Neural progenitor cell (in vitro differentiated cells): ENCODE data around the gene CD58. TPM values are rescaled to one million over a fixed set of nuclear protein-coding genes. Genes with fewer than 3 reads are reported as not detected.

Source experiments
- DNase-seq: peaks from one replicate; pipeline ENCODE4 v3.0.0-alpha.2; 2016; ENCODE audit warnings: low spot score
- H2AFZ ChIP-seq: fragments of 200-600 bp; sonication (generic); replicated peaks from 2 replicates; pipeline ENCODE4 v1.6.1; 2016; ENCODE audit warnings: antibody characterized with exemption
- H3F3A ChIP-seq: fragments of 200-600 bp; sonication (generic); 2 replicates; pipeline ENCODE4 v1.6.1; 2016; ENCODE audit warnings: antibody characterized with exemption, low read depth
- H3K27ac ChIP-seq: fragments of 200-600 bp; sonication (generic); 2 replicates; pipeline ENCODE4 v1.5.1; 2016; ENCODE audit warnings: mild to moderate bottlenecking
- H3K27me3 ChIP-seq: fragments of 200-600 bp; sonication (generic); 2 replicates; pipeline ENCODE4 v1.6.1; 2016; ENCODE audit warnings: mild to moderate bottlenecking, moderate library complexity
- H3K36me3 ChIP-seq: fragments of 200-600 bp; sonication (generic); 2 replicates; pipeline ENCODE4 v1.5.1; 2016
- H3K4me1 ChIP-seq: fragments of 200-600 bp; sonication (generic); 2 replicates; pipeline ENCODE4 v1.6.1; 2016; ENCODE audit warnings: mixed run types
- H3K4me2 ChIP-seq: fragments of 200-600 bp; sonication (generic); 2 replicates; pipeline ENCODE4 v1.6.1; 2016
- H3K4me3 ChIP-seq: fragments of 200-600 bp; sonication (generic); 2 replicates; pipeline ENCODE4 v1.5.1; 2016
- H3K79me2 ChIP-seq: fragments of 200-600 bp; sonication (generic); 2 replicates; pipeline ENCODE4 v1.6.1; 2016; ENCODE audit warnings: low read depth
- H3K9ac ChIP-seq: fragments of 200-600 bp; sonication (generic); 2 replicates; pipeline ENCODE4 v1.6.1; 2016
- H3K9me3 ChIP-seq: fragments of 200-600 bp; sonication (generic); 2 replicates; pipeline ENCODE4 v1.5.1; 2016; ENCODE audit warnings: low read depth
- H4K20me1 ChIP-seq: fragments of 200-600 bp; sonication (generic); 2 replicates; pipeline ENCODE4 v1.6.1; 2016; ENCODE audit warnings: low read depth
- H3K27ac Mint-ChIP-seq: 3 replicates; pipeline ENCODE4 v1.8.0; 2021; ENCODE audit warnings: mixed read lengths
- H3K27me3 Mint-ChIP-seq: 2 replicates; pipeline ENCODE4 v1.8.0; 2022; ENCODE audit warnings: low read depth, mild to moderate bottlenecking, inconsistent platforms, moderate library complexity, mixed read lengths; ENCODE audit not compliant: insufficient read depth
- H3K36me3 Mint-ChIP-seq: 3 replicates; pipeline ENCODE4 v1.8.0; 2021; ENCODE audit warnings: mixed read lengths
- H3K4me1 Mint-ChIP-seq: 3 replicates; pipeline ENCODE4 v1.8.0; 2021; ENCODE audit warnings: mixed read lengths
- H3K4me3 Mint-ChIP-seq: 3 replicates; pipeline ENCODE4 v1.8.0; 2021; ENCODE audit warnings: mild to moderate bottlenecking, moderate library complexity, mixed read lengths
- H3K9me3 Mint-ChIP-seq: 3 replicates; pipeline ENCODE4 v1.8.0; 2020; ENCODE audit warnings: mixed read lengths
- CTCF ChIP-seq: fragments of 200-600 bp; sonication (generic); IDR thresholded peaks from 2 replicates; pipeline ENCODE4 v1.5.1; 2017; ENCODE audit warnings: antibody characterized with exemption, mild to moderate bottlenecking
- EZH2 ChIP-seq: fragments of 200-600 bp; sonication (generic); IDR thresholded peaks from 2 replicates; pipeline ENCODE4 v1.6.1; 2017; ENCODE audit warnings: antibody characterized with exemption, mild to moderate bottlenecking, moderate library complexity
- EZH2phosphoT487 ChIP-seq: fragments of 200-600 bp; sonication (generic); IDR thresholded peaks from 2 replicates; pipeline ENCODE4 v1.6.1; 2017; ENCODE audit warnings: antibody characterized with exemption
- total RNA-seq: library from RNA; depleted of rRNA; stranded (reverse); fragments of >200 nt; gene quantifications from 2 replicates; pipeline ENCODE4 v1.2.3, GENCODE V29; 2015; ENCODE audit warnings: low replicate concordance

CD58 gene
- total RNA-seq, 1 donor from 2014 or later: 14.6 TPM

- no peak overlapping the region for H3K4me2 ChIP-seq
- Mint-ChIP-seq H3K4me1 (no peaks in the 10 kb centered on the region), H3K4me3 (no peak overlapping the region), H3K36me3 (peaks cover 16% of the 10 kb centered on the region), H3K27ac (no peak overlapping the region), H3K9me3 (peaks cover 4% of the 10 kb centered on the region), H3K27me3 (no peaks in the 10 kb centered on the region)
- no peak for TF ChIP-seq CTCF
- no peak for TF ChIP-seq EZH2phosphoT487
- TF ChIP-seq EZH2: no peak
- H2AFZ ChIP-seq: no peak overlapping the region
- no peaks in the 10 kb centered on the region for H3K36me3 ChIP-seq
- no peaks in the 10 kb centered on the region for H3F3A ChIP-seq
- H3K27me3 ChIP-seq: no peaks in the 10 kb centered on the region
- no peak overlapping the region for H3K9ac ChIP-seq
- no peaks in the 10 kb centered on the region for H3K9me3 ChIP-seq
- H4K20me1 ChIP-seq: no peaks in the 10 kb centered on the region
- no peaks in the 10 kb centered on the region for H3K4me1 ChIP-seq
- no peak for DNase-seq
- H3K27ac ChIP-seq: no peak overlapping the region
- no peak overlapping the region for H3K4me3 ChIP-seq
- no peaks in the 10 kb centered on the region for H3K79me2 ChIP-seq
Observed at GRCh38 chr1:116529681-116530080, 41.1 kb downstream of the CD58 start.

- H3K27ac ChIP-seq: no peak overlapping the region
- no peaks in the 10 kb centered on the region for H4K20me1 ChIP-seq
- TF ChIP-seq EZH2phosphoT487 (no peak), EZH2 (no peak), CTCF (no peak)
- H3K36me3 ChIP-seq: no peaks in the 10 kb centered on the region
- H3K9ac ChIP-seq: no peak overlapping the region
- Mint-ChIP-seq H3K27me3 (no peaks in the 10 kb centered on the region), H3K4me1 (no peaks in the 10 kb centered on the region), H3K36me3 (peaks cover 14% of the 10 kb centered on the region), H3K9me3 (peaks cover 4% of the 10 kb centered on the region), H3K4me3 (no peak overlapping the region), H3K27ac (no peak overlapping the region)
- no peaks in the 10 kb centered on the region for H3K27me3 ChIP-seq
- no peak for DNase-seq
- no peaks in the 10 kb centered on the region for H3F3A ChIP-seq
- H3K4me1 ChIP-seq: no peaks in the 10 kb centered on the region
- H3K79me2 ChIP-seq: no peaks in the 10 kb centered on the region
- no peak overlapping the region for H2AFZ ChIP-seq
- H3K4me3 ChIP-seq: no peak overlapping the region
- H3K9me3 ChIP-seq: no peaks in the 10 kb centered on the region
- H3K4me2 ChIP-seq: no peak overlapping the region
Observed at GRCh38 chr1:116529199-116529631, 41.6 kb downstream of the CD58 start.

GRCh38 chr1:116528329-116529083, 42.3 kb downstream of the CD58 start:
- no peak overlapping the region for H3K4me3 Mint-ChIP-seq
- no peaks in the 10 kb centered on the region for H3K27me3 ChIP-seq
- no peaks in the 10 kb centered on the region for H3K79me2 ChIP-seq
- no peak overlapping the region for H3K9ac ChIP-seq
- no peaks in the 10 kb centered on the region for H4K20me1 ChIP-seq
- peaks cover 8% of the 10 kb centered on the region for H3K36me3 Mint-ChIP-seq
- no peak overlapping the region for H3K27ac ChIP-seq
- no peaks in the 10 kb centered on the region for H3K4me1 Mint-ChIP-seq
- no peak overlapping the region for H3K4me3 ChIP-seq
- no peak overlapping the region for H3K27ac Mint-ChIP-seq
- H3K27me3 Mint-ChIP-seq: no peaks in the 10 kb centered on the region
- H2AFZ ChIP-seq: no peak overlapping the region
- TF ChIP-seq CTCF (no peak), EZH2phosphoT487 (no peak), EZH2 (no peak)
- no peaks in the 10 kb centered on the region for H3F3A ChIP-seq
- no peaks in the 10 kb centered on the region for H3K4me1 ChIP-seq
- H3K9me3 Mint-ChIP-seq: peaks cover 4% of the 10 kb centered on the region
- H3K9me3 ChIP-seq: no peaks in the 10 kb centered on the region
- DNase-seq: no peak
- H3K4me2 ChIP-seq: no peak overlapping the region
- H3K36me3 ChIP-seq: no peaks in the 10 kb centered on the region
